HG03432 (cell line): ENCODE measurements around the gene KRTAP1-5.
"Not testable (repeated sequence)": the region's sequence is repeated elsewhere in the genome, so short reads cannot be mapped to it uniquely, and the experiment has no call there.

Experiments
- ATAC-seq: cut with Tn5 transposase; IDR thresholded peaks from one replicate; pipeline ENCODE4 v1.9.1; 2021; ENCODE audit warnings: mild to moderate bottlenecking, moderate library complexity; ENCODE audit not compliant: unreplicated experiment

The KRTAP1-5 gene

DNA sequence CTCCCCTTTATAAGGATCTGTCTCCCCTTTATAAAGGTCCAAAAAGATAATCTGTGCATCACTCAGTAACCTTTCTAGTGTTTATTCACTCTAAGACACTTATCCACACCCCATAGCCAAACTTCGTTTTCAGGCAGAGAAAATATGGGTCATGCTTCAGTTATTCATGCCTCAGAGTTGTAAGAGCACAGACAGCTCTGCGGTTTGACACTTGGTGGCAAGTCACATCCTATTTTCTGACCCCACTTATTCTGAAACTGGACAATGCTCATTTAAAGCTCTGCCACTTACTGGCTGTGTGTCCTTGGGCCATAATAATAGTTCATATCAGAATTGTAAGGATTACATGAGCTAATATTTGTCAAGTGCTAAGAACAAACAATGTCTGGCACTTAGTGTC lies 22.1 kb upstream of the KRTAP1-5 start:
- no peak for ATAC-seq

DNA sequence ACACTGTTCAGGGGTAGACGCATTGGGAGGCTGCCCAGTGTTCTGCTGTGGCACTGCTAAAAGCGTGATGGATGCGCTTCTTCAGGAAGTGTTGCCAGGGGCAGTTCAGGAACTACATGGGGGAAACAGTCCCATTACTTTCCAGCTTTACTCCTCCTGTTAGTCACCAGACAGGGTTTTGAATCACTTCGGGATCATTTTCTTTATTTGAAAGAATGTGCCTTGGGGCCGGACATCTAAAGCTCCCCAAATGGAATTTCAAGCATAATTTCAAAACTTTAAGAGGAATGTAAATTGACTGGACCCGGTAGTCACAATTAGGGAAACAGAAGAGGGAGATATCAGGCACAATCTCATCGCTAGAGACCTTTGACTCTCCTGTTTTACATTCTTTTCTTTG lies 21.4 kb upstream of the KRTAP1-5 start:
- ATAC-seq = no peak

DNA sequence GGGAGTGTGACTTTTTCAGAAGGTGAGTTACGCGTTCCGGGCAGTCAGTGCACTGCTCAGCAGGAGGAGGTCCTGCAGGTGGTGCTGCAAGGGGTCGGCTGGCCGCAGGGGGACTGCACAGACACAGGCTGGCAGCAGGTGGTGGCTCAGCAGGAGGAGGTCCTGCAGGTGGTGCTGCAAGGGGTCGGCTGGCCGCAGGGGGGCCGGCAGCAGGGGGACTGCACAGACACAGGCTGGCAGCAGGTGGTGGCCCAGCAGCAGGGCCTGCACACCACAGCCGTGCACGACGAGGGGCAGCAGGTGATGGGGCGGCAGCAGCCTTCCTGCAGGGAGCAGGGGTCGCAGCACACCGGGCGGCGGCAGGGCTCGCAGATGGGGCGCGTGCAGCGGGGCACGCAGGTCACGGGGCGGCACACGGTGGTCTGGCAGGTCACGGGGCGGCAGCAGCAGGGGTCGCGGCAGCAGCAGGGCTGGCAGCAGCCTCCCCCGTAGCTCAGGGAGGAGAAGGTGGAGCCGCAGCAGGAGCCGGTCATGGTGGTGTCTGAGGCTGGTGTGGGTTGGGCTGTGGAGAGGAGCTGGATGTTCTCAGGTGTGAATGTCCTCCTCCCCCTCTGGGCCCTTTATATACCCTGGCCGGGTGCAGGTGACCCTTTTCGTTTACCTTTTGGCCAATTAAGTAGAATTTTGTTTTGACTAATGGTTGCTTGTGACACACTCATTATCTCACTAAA lies 19.9 kb upstream of the KRTAP1-5 start, which contains the start of gene KRTAP2-1:
Gene KRTAP2-1 (minus strand): TSS at position 582 of the 731 bp plus-strand sequence. CDS start 49 bp downstream, at position 533.
- not testable (repeated sequence) for ATAC-seq

DNA sequence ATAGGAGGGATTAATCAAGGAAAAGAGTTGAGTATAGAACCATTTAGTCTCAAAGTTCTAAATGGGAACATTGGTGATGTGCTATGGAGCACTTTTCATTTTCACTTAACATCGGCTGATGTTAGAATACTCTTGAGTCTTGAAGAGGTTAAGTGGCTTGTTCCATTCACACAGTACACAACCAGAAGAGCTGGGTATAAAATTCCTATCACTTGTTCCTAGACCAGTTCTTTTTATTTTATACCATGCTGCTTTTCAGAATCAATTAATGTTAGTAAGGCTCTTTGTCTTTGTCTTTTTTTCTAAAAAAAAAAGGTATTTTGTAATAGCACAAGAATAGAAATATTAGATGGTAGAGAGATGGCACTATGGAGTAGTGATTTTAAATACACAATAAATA lies 15.9 kb upstream of the KRTAP1-5 start:
- no peak for ATAC-seq

DNA sequence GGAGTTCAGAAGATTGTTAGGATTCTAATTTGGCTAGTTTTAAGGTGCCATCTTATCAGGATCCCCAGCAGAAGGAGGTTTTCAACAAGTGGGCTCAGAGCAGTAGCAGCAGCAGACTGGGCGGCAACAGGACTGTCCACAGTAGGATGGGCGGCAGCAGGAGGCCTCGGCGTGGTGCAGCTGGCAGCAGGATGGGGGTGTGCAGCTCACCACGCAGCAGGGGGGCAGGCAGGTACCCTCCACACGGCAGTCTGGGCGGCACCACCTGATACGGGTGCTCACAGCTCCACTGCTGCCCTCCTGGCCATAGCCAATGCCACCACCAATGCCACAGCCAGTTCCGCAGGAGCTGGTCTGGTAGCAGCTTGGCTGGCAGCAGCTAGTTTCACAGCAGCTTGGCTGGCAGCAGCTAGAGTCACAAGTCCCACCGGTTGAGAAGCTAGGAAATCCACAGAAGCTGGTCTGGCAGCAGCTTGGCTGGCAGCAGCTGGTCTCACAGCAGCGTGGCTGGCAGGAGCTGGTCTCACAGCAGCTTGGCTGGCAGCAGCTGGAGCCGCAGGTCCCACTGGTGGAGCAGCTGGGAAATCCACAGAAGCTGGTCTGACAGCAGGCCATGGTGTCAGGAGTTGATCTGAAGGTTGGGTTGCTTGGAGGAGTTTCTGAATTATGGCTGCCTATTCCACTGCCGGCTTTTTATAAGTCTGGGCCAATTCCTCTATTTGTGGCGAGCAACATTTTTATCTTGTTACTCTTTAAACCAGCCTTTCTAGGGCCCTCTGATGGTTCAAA lies 14.0 kb upstream of the KRTAP1-5 start, which contains the start of gene KRTAP1-1:
Gene KRTAP1-1 (minus strand): TSS at position 668 of the 789 bp plus-strand sequence. CDS start 53 bp downstream, at position 615.
- not testable (repeated sequence) for ATAC-seq

DNA sequence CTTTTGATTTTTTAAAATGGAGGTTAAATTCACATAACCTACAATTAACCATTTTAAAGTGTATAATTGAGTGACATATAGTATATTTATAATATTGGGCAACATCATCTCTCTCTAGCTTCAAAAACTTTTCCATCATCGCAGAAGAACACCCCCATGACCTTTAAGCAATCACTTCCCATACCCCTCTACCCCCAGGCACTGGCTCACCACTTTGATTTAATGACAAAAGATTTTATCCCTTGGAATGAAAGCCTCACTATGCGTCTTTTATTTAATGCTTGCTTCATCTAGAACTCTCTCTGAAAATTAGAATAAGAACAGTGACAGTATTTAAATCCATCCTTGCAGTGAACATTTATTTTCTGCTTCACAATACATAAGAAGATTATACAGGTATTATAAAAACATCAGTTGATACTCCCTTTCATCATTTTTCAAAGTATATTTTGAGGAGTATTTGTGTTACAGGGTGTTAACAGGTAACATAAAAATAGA lies 10.9 kb upstream of the KRTAP1-5 start:
- ATAC-seq = no peak

DNA sequence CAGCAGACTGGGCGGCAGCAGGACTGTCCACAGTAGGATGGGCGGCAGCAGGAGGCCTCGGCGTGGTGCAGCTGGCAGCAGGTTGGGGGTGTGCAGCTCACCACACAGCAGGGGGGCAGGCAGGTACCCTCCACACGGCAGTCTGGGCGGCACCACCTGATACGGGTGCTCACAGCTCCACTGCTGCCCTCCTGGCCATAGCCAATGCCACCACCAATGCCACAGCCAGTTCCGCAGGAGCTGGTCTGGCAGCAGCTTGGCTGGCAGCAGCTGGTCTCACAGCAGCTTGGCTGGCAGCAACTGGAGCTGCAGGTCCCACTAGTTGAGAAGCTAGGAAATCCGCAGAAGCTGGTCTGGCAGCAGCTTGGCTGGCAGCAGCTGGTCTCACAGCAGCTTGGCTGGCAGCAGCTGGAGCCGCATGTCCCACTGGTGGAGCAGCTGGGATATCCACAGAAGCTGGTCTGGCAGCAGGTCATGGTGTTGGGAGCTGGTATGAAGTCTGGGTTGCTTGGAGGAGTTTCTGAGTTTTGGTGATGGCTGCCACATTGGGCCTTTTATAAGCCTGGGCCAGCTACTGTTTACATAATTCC lies 7.4 kb upstream of the KRTAP1-5 start, which contains the start of gene KRTAP1-3:
Gene KRTAP1-3 (minus strand): TSS at position 529 of the 590 bp plus-strand sequence. CDS start 53 bp downstream, at position 476.
- not testable (repeated sequence) for ATAC-seq

DNA sequence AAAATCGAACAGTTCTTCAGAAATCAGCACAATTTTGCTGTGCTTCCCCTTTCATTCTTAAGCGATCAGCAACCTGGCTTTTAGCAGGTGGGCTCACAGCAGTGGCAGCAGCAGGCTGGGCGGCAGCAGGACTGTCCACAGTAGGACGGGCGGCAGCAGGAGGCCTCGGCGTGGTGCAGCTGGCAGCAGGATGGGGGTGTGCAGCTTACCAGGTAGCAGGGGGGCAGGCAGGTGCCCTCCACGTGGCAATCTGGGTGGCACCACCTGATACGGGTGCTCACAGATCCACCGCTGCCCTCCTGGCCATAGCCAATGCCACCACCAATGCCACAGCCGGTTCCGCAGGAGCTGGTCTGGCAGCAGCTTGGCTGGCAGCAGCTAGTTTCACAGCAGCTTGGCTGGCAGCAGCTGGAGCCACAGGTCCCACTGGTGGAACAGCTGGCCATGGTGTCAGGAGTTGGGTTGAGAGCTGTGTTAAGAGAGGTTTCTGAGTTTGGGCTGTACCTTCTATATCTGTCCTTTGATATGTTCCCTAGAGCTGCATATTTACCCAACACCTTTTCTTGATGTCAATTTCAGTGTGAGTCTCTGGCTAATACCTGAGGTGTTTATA lies 2.7 kb upstream of the KRTAP1-5 start, which contains the start of gene KRTAP1-4:
Gene KRTAP1-4 (minus strand): TSS at position 563 of the 613 bp plus-strand sequence. CDS start 117 bp downstream, at position 446.
- ATAC-seq = no peak

DNA sequence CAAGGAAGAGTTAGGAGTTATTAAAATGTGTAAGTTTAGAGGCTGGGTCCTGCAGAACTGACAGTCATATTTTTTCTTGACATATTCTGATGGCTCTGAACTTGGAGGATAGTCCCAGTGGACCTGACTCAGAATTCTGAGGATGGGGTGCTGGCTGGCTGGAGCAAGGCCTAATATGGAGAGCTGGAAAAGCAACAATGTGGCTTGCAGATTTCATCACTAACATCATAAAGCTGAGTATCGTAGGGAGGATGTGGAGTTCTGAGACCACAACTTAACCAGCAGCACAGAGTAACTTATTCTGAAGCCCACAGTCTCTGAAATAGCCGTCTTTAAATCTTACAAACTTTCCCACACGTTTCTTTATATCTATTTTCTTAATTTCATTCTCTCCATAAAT lies 2.3 kb downstream of the KRTAP1-5 start:
- ATAC-seq = no peak

DNA sequence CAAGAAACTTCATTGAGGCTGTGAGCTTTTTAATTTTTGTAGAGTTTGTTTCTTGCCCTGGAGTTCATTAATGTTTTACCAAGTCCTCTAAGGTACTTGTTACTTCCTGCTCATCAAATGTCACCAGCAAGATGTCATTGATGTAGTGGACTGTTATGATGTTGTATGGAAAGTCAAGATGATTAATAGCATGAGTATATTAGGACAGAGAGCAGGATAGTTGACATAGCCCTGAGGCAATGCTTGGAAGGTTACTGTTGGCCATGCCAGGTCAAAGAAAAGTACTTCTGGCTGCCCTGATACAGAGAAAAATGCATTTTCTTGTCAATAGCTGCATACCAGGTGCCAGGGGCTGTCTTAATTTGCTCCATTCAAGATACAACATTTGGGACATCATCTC lies 6.7 kb downstream of the KRTAP1-5 start:
- ATAC-seq = no peak

DNA sequence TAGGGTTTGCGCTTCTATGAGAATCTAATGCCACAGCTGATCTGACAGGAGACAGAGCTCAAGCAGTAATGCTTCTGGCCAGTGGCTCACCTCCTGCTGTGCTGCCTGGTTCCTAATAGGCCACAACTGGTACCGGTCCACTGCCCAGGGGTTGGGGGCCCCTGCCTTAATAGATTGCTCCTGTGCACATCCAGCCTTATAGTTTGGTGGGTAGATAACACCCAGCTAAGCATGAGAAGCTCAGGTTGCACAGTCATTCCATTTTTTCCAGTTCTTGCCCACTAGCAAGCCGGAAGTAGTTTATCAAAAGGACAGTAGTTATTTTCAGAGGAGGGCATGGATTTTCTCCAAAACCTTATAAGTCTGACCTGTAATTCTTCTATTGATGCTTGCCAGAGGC lies 7.6 kb downstream of the KRTAP1-5 start:
- ATAC-seq = no peak

DNA sequence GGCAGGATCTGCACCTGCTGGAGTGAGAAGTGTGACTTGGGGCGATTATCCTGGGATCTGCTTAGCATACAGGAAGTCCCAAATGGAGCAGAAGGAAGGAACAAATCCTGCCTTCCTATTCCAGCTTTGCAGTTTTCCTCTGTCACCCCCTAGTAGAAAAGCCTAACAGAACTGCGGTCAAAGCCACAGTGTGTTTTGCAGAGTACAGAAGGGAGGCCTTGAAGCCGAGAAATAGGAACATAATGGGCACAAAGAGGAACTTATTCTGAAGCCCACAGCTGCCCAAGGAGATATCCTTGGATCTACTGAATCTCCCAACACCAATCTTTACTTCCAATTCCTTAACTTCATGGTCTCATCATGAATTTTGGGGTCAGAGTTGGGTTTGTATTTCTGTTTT lies 8.5 kb downstream of the KRTAP1-5 start:
- no peak for ATAC-seq

DNA sequence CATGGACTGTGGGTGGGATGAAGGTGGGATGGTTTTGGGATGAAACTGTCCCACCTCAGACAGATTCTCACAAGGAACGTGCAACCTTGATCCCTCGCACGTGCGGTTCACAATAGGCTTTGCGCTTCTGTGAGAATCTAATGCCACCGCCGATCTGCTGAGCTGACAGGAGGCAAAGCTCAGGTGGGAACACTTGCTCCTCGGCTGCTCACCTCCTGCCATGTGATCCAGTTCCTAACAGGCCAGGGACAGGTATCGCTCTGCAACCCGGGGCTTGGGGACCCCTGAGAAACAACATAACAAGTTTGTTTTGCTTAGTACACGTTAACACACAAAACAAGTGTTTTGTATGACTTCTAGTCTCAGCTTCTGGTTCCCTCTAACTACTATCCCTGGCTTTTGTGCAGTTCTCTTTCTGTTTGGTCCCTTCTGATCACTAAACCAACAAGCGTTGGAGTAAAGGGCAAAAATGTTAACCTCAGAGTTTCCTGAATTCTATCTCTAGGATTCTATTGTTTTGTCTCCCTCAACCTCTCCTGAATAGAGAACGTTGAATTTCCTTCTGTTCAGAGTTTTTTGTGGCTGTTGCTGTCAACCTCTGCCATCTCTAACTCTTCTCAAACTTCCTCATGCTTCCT lies 10.3 kb downstream of the KRTAP1-5 start:
- no peak for ATAC-seq

DNA sequence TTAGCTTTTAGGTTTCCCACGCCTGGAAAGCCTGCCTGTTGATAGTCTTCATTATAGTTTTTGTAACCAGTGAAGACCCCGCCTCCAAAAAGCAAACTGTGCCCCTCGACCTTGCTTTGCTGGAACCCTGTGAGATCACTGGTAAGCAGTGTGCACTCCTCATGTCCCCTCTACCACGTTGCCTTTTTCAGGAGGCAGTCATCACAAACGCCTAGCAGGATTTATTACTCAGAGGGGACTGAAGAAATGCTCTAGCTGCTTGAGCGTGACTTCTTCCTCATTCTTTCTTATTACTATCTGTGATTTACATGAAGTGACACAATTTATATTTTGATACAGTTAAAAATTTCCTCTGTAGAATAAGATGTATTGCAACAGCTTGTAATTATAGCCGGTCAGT lies 11.6 kb downstream of the KRTAP1-5 start:
- no peak for ATAC-seq

DNA sequence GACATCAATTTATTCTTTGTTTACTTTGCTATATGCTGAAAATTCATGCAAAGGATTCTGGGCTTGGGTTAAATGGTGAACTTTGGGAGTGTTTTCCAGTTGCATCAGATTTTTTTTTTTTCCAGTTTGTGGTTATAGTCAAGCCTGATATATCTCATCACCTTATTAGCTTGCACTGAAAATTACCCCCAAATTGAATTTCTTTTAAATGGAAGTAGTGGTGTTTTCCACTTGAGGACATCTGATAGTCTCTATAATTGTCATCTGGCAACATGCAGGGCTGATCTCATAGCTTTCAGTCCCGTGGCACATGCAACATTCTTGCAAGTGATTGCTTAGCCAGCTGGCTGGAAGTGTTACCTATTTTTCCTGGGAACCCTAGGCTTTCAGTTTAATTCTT lies 13.4 kb downstream of the KRTAP1-5 start:
- ATAC-seq = no peak

DNA sequence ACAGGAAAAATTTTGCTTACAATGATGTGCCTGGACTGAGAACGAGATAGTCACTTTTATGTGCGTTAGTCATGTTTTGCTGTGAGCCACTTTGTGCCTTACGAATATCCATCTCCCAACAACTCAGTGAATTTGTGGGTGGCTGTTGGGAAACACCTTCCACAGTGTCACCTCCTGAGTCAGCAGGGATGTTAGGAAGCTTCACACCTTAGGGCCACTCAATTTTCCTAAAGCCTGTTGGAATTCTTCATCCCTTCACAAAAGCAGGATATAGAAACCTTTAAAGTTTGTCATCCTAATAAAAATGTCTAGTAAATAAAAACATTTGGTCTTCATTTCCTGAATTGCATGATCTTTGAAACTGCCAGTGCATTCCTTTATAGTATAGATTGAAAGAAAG lies 13.8 kb downstream of the KRTAP1-5 start:
- ATAC-seq = no peak

DNA sequence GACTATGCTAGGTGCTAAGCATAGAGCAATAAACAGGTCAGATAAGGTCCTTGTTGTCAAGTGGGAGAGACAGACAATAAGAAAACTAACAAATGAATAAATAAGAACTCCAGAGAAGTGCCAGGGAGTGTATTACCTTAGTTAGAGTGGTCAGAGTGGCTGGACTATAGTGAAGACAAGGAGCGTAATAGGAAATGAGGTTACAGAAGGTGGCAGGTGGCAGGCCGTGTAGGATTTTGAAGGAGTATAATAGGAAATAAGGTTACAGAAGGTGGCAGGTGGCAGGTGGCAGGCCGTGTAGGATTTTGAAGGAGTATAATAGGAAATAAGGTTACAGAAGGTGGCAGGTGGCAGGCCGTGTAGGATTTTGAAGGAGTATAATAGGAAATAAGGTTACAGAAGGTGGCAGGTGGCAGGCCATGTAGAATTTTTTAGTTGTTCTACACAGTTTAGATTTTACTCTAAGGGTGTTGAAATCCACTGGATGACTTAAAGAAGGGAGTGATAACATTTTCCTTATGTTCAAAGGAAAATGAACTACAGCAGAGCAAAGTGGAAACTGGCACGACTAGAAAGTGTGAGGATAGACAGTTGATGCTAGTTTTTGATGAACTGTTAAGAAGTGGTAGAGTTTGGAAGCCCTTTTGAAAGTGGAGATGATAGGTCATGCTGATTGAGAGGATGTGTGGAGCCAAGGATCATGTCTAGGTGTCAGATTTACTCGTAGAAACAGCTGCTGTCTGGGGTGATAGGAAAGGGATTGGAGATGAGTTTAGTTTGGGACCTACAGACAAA lies 14.5 kb downstream of the KRTAP1-5 start:
- no peak for ATAC-seq

DNA sequence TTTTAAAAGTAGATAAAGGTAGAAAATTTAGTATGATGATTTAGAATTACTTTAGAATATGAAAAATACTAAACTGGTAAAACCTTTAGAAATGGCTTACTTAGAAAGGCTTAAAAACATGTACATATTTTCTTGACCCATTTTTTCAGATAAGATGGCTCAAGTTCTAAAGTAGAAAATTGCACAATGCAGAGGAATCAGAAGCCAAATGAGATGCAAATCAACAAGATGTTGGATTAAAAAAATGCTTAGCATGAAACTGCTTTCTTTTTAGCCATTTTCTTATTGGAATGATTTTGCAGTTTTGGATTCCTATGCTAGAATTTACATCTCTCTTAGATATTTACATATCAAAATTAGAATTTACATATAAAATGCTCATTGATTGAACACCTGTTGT lies 16.6 kb downstream of the KRTAP1-5 start:
- ATAC-seq = no peak

DNA sequence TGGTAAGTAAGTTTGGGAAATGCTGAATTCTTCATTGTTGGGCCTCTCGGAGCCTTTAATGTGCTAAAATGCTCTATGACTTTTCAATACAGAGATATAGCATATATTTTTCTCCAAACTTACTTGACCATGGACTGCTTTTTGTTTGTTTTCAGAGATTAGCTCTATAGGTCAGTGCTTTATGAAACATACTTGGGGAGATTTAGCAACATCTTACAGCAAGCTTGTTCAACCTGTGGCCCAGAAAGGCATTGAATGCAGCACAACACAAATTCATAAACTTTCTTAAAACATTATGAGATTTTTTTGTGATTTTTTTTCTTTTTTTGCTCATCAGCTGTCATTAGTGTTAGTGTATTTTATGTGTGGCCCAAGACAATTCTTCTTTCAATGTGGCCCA lies 17.1 kb downstream of the KRTAP1-5 start:
- ATAC-seq = no peak
